ENCODE data around the gene BLVRA.

- TF ChIP-seq EZH2 (IDR thresholded peaks at IDR 0.05; ENCODE audit: low read length): no peak
- no peak for TF ChIP-seq CTCF (optimal IDR thresholded peaks at IDR 0.05 in 1 of 3, IDR thresholded peaks at IDR 0.05 in 1 of 3, conservative IDR thresholded peaks at IDR 0.05 in 1 of 3; ENCODE audit: extremely low read depth in 1 of 3, insufficient read depth in 2 of 3, low read length in 3 of 3)
These were observed 13.1 kb downstream of the BLVRA start for GRCh38 chr7:43771573-43771972.
